ENCODE results near the gene KCND3. TPM values are rescaled to one million over a fixed set of nuclear protein-coding genes. Genes with fewer than 3 reads are reported as not detected.

Gene KCND3
- polyA plus RNA-seq, 3 donors, result not detected

DNA sequence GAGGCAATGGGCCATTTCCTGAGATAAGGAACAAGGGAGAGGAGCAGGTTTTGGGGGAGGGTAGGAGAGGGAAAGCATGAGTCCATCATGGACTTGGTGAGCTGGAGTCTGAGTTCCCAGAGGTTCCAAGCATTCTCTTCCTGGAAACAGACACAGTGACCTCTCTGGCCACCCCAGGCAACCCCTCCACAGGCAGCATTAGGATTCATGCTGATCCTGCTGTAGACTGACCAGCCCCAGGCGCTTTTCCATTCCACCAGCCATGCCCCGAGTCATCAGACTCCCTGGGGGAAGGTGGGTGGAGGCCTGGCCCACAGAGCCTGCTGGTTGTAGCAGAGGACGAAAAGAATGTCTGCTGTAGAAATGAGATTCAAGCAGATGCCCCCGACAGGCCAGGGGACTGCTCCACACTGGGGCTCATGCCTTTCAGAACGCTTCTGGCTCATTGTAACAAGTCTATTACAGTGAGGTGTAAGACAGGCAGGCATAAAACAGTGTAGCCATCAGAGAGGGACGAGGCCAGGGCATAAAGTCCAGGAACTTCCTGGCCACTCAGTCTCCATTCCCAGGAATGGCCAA lies 52.2 kb downstream of the KCND3 start:
- no peak overlapping the region for H3K27ac ChIP-seq (ENCODE audit: low read depth in 1 of 2, low read length in 2 of 2)
- H2AFZ ChIP-seq (ENCODE audit: insufficient read depth, low read depth, low read length, poor library complexity, severe bottlenecking), result no peak overlapping the region
- no peaks in the 10 kb centered on the region for H3K36me3 ChIP-seq (replicated peaks in 1 of 2; ENCODE audit: control insufficient read depth in 1 of 2, insufficient read depth in 2 of 2, low read length in 2 of 2)
- no peaks in the 10 kb centered on the region for H3K9me3 ChIP-seq (replicated peaks in 1 of 2; ENCODE audit: control insufficient read depth in 1 of 2, insufficient read depth in 1 of 2, low read length in 2 of 2)
- intact Hi-C loops (cut with micrococcal nuclease), result no loop called here
- Mint-ChIP-seq H3K27ac (no peak overlapping the region), H3K9me3 (peaks cover 0 to 4% (median 0%) of the 10 kb centered on the region in 7 donors), H3K36me3 (no peaks in the 10 kb centered on the region), H3K4me3 (no peak overlapping the region), H3K4me1 (no peaks in the 10 kb centered on the region), H3K27me3 (ENCODE audit: low read depth in 3 of 3) (peaks cover 0 to 2% (median 2%) of the 10 kb centered on the region in 3 donors)
- no peaks in the 10 kb centered on the region for H3K79me2 ChIP-seq (ENCODE audit: insufficient read depth, low read length)
- TF ChIP-seq, protein P1, sequence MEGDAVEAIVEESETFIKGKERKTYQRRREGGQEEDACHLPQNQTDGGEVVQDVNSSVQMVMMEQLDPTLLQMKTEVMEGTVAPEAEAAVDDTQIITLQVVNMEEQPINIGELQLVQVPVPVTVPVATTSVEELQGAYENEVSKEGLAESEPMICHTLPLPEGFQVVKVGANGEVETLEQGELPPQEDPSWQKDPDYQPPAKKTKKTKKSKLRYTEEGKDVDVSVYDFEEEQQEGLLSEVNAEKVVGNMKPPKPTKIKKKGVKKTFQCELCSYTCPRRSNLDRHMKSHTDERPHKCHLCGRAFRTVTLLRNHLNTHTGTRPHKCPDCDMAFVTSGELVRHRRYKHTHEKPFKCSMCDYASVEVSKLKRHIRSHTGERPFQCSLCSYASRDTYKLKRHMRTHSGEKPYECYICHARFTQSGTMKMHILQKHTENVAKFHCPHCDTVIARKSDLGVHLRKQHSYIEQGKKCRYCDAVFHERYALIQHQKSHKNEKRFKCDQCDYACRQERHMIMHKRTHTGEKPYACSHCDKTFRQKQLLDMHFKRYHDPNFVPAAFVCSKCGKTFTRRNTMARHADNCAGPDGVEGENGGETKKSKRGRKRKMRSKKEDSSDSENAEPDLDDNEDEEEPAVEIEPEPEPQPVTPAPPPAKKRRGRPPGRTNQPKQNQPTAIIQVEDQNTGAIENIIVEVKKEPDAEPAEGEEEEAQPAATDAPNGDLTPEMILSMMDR (IDR thresholded peaks at IDR 0.05), result no peak
- DNase-seq, result no peak
- H3K27me3 ChIP-seq (ENCODE audit: control insufficient read depth in 2 of 2, insufficient read depth in 2 of 2, low read length in 2 of 2), result no peaks in the 10 kb centered on the region
- no peak overlapping the region for H3K4me3 ChIP-seq (replicated peaks in 1 of 3; ENCODE audit: low read depth in 2 of 3, low read length in 3 of 3)
- H3K9ac ChIP-seq (ENCODE audit: insufficient read depth, low read length, poor library complexity, severe bottlenecking), result no peak overlapping the region
- no peaks in the 10 kb centered on the region for H3K4me1 ChIP-seq (ENCODE audit: control insufficient read depth in 1 of 2, insufficient read depth in 2 of 2, low read length in 2 of 2)
- WGBS (ENCODE audit: insufficient coverage), result 70% methylated on average over 5 of the region's 6 CpGs
- no peak overlapping the region for H3K4me2 ChIP-seq (replicated peaks; ENCODE audit: extremely low read depth, low read length, poor library complexity, severe bottlenecking)
- H4K20me1 ChIP-seq (ENCODE audit: insufficient read depth, low read length), result no peaks in the 10 kb centered on the region

DNA sequence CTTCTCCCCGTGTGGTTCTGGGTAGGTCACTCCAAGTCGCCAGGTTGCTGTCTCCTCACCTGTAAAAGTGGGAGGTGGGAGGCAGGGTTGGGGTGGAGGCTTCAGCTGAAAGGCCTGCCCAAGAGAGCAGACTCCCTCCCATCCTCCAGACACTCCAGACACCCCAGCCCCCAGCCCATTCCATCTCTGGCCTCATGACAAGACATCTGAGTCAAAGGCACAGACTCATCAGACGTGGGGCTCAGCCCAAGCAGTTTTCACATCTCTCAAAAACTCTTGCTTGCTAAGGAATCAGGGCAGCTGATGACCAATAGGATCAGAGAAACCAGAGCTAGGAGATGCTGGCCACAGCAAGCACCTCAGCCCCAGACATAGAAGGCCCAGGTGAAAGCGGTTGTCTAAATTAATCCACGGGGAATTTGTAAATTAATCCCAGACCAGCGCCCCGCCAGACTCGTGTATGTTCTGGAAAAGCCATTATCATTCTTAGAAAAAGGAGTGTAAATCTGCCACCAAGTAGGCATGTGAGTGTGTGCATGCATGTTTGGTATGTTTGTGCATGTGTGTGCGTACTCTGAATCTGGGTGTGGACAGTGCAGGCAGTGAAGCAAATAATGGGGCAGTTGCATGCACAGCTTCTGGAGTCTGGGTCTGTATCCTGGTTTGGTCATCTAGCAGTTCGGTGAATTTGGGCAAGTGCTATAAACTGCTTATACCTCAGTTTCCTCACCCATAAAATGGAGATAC lies 55.2 kb downstream of the KCND3 start:
- DNase-seq, result no peak
- peaks cover 0 to under 1% (median 0%) of the 10 kb centered on the region in 7 donors for H3K9me3 Mint-ChIP-seq
- Histone ChIP-seq H3K27me3 (ENCODE audit: control insufficient read depth in 2 of 2, insufficient read depth in 2 of 2, low read length in 2 of 2) (no peaks in the 10 kb centered on the region), H3K27ac (ENCODE audit: low read depth in 1 of 2, low read length in 2 of 2) (no peak overlapping the region), H3K9ac (ENCODE audit: insufficient read depth, low read length, poor library complexity, severe bottlenecking) (no peak overlapping the region), H3K36me3 (replicated peaks in 1 of 2; ENCODE audit: control insufficient read depth in 1 of 2, insufficient read depth in 2 of 2, low read length in 2 of 2) (no peaks in the 10 kb centered on the region), H4K20me1 (ENCODE audit: insufficient read depth, low read length) (no peaks in the 10 kb centered on the region), H3K4me1 (ENCODE audit: control insufficient read depth in 1 of 2, insufficient read depth in 2 of 2, low read length in 2 of 2) (no peaks in the 10 kb centered on the region), H3K4me3 (replicated peaks in 1 of 3; ENCODE audit: low read depth in 2 of 3, low read length in 3 of 3) (no peak overlapping the region), H3K4me2 (replicated peaks; ENCODE audit: extremely low read depth, low read length, poor library complexity, severe bottlenecking) (no peak overlapping the region), H3K9me3 (replicated peaks in 1 of 2; ENCODE audit: control insufficient read depth in 1 of 2, insufficient read depth in 1 of 2, low read length in 2 of 2) (no peaks in the 10 kb centered on the region), H2AFZ (ENCODE audit: insufficient read depth, low read depth, low read length, poor library complexity, severe bottlenecking) (no peak overlapping the region), H3K79me2 (ENCODE audit: insufficient read depth, low read length) (no peaks in the 10 kb centered on the region)
- no peak overlapping the region for H3K27ac Mint-ChIP-seq
- H3K27me3 Mint-ChIP-seq (ENCODE audit: low read depth in 3 of 3), result peaks cover 4 to 6% (median 4%) of the 10 kb centered on the region in 3 donors
- H3K4me3 Mint-ChIP-seq, result no peak overlapping the region
- intact Hi-C loops (cut with micrococcal nuclease), result loop anchor here in 1 of 2 donors (2.0 kb wide), 1 partner anchor 21 kb away; no protein-coding TSS in a partner anchor
- no peaks in the 10 kb centered on the region for H3K36me3 Mint-ChIP-seq
- TF ChIP-seq, protein P1 (IDR thresholded peaks at IDR 0.05), result no peak
- 94% methylated on average over 7 of the region's 10 CpGs for WGBS (ENCODE audit: insufficient coverage)
- H3K4me1 Mint-ChIP-seq, result no peaks in the 10 kb centered on the region

Data from CD14-positive monocyte (primary cell).